NCI-H2196 (cell line): ENCODE results near the gene INPP5K.
"Not testable (repeated sequence)": the region's sequence is repeated elsewhere in the genome, so short reads cannot be mapped to it uniquely, and the experiment has no call there.

Experiments
- DNase-seq: peaks from one replicate; lab custom pipeline; 2025; ENCODE audit not compliant: unreplicated experiment; lab: John Stamatoyannopoulos, UW

The INPP5K gene

DNA sequence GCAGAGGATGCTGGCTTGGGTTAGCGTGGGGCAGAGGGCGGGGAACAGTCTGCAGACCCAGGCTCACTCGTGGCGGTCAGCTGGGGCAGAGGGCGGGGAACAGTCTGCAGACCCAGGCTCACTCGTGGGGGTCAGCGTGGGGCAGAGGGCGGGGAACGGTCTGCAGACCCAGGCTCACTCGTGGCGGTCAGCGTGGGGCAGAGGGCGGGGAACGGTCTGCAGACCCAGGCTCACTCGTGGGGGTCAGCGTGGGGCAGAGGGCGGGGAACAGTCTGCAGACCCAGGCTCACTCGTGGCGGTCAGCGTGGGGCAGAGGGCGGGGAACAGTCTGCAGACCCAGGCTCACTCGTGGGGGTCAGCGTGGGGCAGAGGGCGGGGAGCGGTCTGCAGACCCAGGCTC, 7.7 kb downstream of the INPP5K start:
- not testable (repeated sequence) for DNase-seq

DNA sequence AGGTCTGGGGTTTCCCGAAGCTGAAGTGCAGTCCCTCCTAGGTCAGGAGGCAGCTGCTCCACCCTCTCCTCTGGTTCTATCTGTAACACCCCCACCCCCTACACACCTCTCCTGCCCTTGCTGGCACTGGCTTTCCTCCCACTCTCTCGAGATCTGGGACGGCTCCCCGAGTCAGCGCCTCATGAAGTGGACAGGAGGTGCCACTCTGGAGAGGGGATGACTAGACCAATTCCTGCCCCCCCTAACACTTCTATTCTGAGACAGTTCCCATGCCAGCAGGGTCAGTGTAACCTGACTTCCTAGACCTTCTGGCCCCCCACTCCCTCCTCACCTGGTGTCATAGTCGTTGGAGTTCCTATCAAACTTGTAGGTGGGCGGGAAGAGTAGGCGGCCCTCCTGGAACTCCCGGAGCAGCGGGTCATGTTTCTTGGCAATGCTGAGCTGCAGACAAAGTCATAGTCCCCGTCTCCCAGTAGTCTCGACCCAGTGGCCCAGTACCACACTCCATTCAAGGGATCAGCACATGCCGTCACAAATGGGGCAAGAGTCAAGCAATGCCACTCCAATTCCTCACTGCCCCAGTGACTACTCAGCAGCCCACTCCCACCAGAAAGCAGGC, 9.7 kb downstream of the INPP5K start:
- no peak for DNase-seq

DNA sequence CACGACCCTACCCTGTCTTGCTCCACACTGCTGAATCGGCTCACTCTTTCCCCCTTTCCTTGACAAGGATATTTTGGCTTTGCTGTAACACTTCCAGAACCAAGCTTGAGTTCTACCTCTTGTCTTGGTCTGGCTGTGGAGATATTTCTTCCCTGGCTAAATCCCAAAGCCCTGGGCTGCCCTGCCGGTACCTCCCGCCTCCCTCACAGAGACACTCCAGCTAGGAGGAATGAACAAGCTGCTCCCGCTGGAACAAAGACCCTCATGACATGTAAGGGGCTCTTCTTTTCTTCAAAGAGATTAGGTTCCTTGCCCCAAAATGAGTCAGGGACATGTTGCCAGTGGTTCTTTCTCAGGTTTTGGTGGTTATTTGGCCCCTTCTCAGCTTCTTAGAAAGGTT, 10.8 kb downstream of the INPP5K start:
- no peak for DNase-seq

DNA sequence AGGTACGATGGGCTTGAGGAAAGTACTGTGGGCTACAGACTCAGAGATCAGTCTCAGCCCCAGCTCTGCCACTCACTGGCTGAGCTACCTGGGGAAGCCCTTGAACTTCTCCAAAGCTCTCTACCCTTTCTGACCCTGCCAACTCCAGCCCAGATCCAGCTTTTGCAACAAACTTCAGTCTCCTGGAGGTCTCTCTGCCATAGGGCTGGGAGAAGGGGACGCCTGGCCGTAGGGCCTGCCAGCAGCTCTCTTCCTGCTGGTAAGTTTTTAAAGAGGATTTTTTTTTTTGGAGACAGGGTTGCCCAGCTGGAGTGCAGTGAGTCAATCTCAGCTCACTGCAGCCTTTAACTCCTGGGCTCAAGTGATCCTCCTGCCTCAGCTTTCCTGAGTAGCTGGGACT, 11.5 kb downstream of the INPP5K start:
- DNase-seq: no peak

DNA sequence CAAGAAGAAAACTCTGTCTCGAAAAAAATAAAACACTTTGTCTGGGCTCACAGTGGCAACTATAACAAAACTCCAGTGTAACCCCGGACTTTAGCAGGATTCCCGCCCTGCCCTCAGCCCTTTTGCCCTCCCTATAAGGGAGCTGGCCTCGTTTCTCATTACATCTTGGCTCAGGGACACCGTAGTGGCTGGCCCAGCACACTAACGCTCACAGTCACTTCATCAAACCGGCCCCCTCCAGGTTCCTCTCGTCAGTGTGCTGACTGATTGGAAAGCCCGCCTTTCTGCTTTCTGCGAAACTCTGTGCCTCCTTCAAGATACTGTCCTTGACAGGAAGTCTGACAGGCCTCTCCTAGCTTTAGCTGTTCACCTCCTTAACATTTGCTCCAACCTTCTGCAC, 12.7 kb downstream of the INPP5K start:
- no peak for DNase-seq

DNA sequence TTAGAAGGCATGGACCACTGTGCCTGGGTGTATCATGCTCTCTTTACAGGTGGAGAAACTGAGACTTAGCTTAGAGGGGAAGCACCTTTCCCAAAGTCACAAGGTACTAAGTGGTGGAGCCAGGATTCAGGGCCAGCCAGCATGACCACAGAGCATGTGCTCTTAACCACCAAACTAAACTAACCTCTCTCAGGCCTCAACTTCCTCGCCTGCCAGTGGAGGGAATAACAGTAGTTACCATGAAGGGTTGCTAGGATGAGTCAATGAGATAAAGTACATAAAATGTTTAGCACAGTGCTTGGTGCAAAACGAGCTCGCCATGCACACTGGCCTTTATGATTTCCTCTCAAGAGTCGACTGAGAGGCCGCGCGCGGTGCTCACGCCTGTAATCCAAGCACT, 17.5 kb downstream of the INPP5K start:
- DNase-seq: no peak

DNA sequence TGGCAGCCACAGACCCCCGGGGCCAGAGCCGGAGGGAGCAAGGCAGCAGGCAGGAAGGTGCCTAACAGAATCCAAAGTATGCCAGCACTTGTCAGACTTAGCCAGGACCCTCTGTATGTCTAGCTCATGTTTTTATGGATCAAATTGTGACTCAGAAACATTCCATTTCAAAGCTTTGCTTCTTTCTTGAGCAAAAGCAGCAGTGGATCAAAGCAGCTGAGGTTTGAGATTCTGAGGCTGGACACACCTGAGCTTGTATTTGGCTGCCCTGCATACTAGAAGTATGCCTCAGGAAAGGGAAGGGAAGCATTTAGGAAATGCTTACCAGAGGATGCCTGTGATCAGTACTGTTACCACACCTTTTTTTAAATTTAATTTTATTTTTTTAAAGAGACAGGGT, 18.2 kb downstream of the INPP5K start:
- no peak for DNase-seq

DNA sequence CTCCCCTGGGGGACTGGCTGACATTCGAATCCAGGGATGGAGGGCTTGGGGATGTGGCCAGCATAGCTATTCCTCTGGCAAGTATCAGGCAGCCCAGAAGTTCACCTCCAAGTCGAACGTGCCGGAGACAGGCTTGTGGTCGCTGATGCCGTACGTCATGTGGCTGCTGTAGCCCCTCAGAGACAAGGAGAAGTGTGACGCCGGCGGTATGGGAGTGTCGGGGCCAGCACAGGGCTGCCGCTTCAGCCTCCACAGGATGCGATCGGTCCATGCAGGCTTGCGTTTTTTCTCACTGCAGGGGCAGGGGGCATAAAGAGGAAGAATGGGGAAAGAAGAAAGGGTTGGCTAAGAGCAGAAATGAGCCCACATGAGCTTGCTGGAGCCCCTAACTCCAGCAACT, 18.6 kb downstream of the INPP5K start:
- no peak for DNase-seq

DNA sequence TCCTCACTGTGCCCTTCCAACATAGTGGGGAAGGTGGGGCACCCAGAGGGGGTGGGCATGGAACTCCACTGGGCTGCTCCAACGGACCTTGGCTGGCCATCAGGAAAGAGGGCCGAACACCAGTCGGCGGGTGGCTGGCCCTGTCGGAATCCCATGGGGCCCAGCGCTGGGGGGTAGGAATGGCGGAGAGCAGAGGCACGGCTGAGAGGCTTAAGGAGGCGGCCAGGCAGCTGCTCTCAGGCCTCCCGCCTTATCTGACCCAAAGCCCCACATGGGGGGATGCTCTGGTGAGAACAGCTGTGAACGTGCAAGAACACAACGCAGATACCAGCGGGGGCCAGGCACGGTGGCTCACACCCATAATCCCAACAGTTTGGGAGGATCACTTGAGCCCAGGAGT, 19.5 kb downstream of the INPP5K start:
- DNase-seq: no peak

DNA sequence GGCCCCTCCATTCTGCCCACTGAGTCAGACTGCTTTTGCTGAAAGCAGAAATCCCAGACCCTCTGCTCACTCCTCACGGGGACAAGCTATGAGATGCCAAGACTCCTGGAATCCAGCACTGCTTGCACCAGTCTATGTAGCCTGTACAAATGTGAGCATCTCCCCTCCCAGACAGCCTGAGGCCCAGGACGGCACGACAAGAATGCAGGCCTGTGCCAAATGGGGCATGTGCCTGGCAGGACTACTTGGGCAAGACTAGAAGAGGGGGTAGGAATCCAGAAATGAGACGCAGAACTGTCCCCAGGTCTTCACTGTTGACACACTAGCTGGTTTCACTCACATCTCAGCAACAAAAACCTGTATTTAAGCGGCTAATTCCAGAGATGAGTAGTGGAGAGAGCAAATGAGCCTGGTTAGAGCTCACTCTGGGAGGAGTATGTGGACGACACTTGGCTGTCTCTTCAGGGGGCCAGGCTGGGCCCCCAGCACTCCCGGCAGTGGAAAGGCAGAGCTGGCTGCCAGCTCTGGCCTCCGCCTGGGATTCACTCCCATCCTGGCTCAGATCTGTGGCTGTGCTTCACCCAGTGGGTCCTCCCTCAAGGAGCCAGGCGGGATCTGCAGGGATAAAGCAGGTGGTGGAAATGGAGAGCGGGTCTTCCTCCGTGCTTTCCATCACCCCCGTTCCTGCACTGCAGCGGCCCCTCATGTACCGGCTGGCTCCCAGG, 21.0 kb downstream of the INPP5K start:
- DNase-seq: no peak

DNA sequence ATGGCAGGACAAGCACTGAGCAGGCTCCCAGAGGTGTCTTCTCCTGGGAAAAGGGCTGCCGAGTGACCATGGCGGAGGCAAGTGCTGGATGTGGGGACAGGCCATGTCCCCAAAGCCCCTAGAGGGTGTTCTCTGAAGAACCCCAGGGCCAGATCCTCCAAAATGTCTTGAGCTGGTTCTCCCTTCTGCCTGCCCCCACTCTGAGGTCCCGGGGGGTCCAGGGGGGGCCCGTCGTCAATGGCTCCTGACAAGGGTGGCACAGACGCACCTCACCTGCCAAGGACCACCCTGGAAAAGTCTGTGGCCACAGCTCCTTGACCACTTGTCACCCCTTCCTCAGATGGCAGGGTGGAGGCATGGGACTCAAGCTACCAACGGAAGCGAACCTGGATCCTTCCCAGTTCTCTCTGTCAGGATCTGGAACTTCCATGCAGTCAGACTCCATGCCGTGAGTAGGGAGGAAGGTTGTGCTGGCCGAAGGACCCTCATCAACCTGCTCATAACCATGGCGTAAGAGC, 21.6 kb downstream of the INPP5K start:
- DNase-seq: no peak

DNA sequence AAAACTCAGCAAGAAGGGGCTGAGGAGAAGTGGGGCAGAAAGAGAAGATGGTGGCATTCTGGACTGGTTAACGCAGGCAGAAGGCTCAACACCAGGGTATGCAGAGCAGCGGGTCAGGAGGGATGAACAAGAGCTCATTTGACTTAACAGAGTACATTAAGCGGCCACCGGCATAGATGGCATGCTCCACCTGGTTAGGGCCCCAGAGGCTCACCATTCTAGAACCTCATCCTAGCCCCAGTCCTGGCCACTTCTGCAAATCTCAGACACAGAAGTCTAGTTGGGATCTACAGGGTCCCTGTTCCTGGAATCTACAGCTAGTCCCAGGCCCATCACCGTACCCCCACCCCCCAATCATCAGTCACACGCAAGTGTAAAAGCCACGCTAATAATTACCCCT, 22.2 kb downstream of the INPP5K start:
- no peak for DNase-seq

DNA sequence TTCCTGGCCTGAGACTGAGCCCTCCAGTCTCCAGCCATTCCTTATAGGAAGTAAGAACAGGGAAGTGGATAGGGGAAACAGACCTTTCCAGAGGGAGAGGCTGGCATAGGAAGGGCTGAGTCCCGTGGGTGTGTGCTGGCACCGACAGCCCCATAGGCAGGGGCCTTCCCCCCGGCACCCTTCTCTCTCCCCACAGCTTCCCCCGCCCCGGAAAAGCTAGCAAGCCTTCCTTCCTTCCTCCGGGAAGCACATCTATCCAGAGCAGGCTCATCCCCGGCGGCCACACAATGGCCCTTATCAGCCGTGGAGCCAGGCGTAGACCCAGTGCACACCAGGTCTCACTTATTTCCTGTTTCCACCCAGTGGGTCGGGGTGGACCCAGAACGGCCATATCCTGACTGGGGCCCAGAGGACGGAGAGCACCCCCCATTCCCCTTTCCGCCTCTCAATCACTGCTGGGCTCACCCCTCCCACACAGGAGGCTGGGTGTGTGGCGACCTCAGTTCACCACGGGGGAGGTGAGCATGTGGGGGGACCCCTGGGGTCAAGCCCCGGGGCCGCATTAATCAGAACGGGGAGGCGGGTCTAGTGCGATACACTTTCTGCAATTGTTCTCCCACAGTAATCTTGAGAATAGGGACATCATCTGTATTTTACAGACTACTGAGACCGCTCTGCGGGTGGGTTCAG, 23.0 kb downstream of the INPP5K start:
- DNase-seq: no peak

DNA sequence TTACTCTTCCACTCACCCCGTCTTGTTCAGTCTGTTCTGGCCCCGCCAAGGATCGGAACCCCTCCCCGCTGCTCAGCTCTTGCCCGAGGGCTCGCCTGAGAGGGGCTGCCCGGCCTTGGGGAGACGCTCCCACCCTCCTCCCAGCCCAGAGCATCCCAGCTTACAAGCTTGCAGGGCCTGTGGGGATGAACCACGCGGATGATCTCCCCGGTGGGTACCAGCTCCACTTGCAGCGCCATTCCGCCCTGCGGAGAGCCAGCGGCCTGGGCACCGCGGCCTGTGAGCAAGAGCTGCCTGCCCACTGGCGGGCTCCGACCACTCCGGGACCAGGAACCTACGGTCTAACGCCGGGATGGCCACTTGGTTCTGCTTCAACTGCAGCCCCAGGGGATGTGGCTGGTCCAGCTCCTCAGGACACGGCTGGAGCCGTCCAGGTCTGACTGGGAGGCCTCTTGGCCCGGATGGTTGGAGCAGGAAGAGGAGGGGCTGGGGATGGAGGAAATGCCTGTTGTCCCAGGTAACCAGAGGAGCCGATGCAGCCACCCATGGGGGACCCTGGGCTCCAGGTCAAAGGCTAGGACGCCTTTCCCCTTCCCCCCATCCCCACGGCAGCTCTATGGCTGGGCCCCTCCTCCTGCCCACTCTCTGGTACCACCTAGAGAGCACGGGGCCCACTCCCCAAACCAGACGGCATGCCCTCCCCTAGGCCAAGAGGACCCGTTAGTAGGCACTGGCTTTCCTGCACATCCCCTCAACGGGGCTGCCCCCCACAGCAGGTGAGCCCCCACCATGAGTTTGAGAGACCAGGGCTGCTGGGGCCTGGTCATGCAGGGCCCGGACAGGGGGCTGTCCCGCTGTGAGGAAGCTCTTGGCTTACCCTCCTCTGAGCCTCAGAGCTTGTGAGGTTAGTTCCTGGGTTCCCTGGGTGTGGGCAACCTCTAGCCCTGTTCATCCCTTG, 23.9 kb downstream of the INPP5K start, which contains the start of gene MYO1C:
MYO1C (minus strand) TSS at position 438 of the 958 bp plus-strand sequence; CDS start at position 239, 199 bp downstream.
- DNase-seq: no peak

DNA sequence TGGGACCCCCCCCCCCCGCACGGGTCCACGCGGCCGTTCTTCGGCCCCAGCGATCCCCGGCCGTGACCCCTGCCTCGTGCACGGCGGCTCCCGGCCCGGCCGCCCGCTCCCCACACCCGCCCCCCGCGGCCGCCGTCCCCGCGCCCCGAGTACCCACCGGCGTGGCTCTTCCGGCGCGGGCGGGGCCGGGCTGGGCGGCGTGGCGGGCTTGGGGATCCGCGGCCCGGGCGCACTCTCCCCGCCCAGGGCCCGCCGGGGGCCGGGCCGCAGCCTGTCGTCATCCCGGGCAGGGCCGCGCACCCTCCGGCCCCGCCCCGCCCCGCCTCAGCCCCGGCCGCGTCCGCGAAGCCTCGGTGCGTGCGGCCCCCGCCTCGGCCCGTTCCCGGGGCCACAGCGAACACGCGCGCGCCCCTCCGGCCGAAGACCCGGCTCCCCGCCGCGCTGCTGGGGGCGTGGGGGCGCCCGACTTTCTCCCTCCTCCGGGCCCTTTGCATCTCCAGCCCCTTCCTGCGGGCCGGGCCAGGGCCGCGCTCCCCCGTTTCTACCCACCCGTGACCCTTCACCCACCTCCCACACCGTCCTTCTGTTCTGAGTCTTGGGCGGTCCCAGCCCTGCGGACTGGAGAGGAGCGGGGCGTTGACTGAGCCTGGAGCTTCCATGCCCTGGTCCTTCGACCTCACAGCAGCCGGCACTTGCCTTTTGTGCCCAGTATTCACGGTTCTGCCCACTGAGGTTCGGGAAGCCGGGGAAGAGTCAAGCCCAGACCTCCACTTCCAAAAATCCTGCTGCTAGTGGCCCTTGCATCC, 24.8 kb downstream of the INPP5K start:
- peak; percentile 39 for DNase-seq

DNA sequence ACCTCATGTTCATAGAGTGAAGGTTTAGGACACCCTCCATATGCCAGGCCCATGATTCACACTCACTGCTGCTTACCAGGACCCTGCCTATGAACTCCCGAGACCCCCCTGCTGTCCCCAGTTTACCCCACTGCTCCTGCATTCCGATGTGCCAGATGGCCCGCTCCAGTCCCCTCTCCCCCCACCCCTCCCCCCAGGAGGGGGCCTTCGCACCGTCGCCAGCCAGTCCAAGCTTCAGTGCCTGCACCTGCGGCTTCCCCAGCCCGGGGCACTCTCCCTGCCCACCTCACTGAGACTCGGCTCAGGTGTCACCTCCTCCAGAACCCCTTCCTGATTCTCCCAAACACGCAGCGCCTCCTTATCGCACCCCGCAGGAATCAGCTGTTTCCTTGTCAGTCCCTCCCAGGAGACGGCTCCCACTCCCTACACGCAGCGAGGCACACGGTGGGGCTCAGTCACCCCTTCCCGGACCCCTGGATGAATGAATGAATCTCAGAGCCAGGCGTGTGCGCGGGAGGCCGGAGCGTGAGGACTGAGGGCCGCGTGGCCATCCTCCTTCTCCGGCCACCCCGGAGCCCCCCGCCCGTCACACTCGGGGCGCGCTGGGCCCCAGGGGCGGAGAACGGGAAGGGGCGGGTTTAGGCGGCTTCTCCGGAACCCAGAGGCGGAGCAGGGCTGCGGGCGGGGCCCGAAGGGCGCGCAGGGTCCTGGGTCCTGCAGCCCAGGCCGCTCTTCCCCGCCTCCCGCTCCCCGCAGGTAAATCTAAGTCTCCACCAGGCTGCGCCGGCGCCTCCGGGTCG, 25.6 kb downstream of the INPP5K start:
- DNase-seq: peak; percentile 15

DNA sequence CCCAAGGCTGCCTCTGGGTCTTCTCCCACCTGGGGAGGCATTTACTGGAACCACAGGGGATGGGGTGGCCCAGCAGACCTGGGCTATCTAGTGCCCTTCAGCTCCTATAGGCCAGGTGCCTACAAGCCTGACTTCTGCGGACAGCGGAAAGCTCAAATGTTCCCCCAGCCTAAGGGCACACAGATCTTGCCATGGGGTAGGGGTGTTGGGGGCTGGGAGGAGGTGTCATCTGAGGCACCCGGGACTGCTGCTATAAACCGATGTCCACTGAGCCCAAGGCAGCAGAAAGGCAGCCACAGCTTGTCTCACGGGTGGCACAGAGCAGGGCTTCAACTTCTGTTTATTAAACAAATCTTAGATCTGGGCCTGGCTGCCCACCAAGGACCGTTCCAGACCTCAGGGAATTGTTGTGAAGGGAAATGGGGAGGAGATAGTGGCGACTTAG, 27.6 kb downstream of the INPP5K start:
- no peak for DNase-seq

DNA sequence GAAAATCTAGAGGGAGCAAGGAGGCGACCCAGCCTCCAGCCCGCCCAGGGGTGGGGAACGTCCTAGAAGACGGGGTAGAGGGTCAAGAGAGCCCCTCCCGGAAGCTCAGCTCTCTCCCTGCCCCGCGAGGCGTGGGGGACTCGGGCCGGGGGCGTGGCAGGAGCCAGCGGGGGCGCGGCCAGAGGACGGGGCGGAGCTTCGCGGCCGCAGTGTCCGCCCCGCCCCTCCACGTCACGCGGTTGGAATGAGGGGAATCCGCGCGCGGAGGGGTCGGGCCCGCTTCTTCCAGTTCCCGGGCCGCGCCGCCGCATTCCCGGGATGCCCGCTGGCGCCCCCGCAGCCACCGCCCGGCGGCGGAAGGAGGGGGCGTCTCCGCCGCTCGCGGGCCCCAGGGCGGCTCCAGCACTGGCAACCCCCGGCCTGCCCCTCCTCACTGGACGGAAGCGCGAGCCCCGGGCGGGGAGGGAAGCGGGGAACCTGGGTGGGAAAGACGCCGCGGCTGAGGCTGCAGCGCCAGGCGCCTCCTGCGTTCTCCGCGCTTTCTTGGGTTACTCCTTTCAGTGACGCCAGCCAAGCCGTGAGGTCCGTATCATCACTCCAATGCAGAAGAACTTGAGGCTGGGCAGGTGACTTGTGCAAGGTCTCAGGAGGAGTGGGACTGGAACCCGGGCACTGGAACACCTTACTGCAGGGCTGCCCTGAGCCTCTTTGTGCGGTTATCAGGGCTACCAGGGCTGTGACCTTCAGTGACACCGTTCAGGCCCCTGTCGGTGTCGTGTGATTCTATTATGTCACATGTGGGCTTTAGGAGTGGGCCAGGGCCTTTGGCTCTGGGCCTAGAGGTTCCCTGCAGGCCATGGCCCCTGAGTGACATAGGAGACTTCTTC, 28.2 kb downstream of the INPP5K start:
- peak; percentile 58 for DNase-seq
